OCI-LY3 (cell line): ENCODE measurements around the gene ZNF598.

Source experiments
- CTCF ChIP-seq: fragments of 200-600, 300-600 bp; sonication (generic); IDR thresholded peaks from 2 replicates; pipeline ENCODE4 v1.5.1; 2014; ENCODE audit warnings: antibody characterized with exemption, low read length, low read depth
- EZH2phosphoT487 ChIP-seq: fragments of 200-600 bp; shearing (Covaris generic); IDR thresholded peaks from 2 replicates; pipeline ENCODE4 v1.6.1; 2018; ENCODE audit warnings: antibody characterized with exemption, mixed run types, low read depth

- TF ChIP-seq CTCF (no peak), EZH2phosphoT487 (no peak)
Measured at GRCh38 chr16:2029350-2029749, 19.7 kb upstream of the ZNF598 start.
